Hepatocyte (in vitro differentiated cells): ENCODE results near the gene TAPBP. TPM values are rescaled to one million over a fixed set of nuclear protein-coding genes. Genes with fewer than 3 reads are reported as not detected.

Source experiments
- DNase-seq: peaks from one replicate; pipeline ENCODE4 v3.0.0-alpha.2; 2016; ENCODE audit warnings: low spot score
- H2AFZ ChIP-seq: fragments of 200-600 bp; sonication (generic); 2 replicates; pipeline ENCODE4 v1.6.0; 2016; ENCODE audit warnings: antibody characterized with exemption, mild to moderate bottlenecking
- H3K27ac ChIP-seq: fragments of 200-600 bp; sonication (generic); 2 replicates; pipeline ENCODE4 v1.5.1; 2016; ENCODE audit warnings: mild to moderate bottlenecking
- H3K27me3 ChIP-seq: fragments of 200-600 bp; sonication (generic); 2 replicates; pipeline ENCODE4 v1.6.1; 2016
- H3K36me3 ChIP-seq: fragments of 200-600 bp; sonication (generic); replicated peaks from 2 replicates; pipeline ENCODE4 v1.5.1; 2016; ENCODE audit warnings: low read depth; ENCODE audit not compliant: insufficient read depth
- H3K4me1 ChIP-seq: fragments of 200-600 bp; sonication (generic); 2 replicates; pipeline ENCODE4 v1.5.1; 2016; ENCODE audit warnings: mild to moderate bottlenecking, moderate library complexity; ENCODE audit not compliant: insufficient read depth
- H3K4me2 ChIP-seq: fragments of 200-600 bp; sonication (generic); 2 replicates; pipeline ENCODE4 v1.6.0; 2016
- H3K4me3 ChIP-seq: fragments of 200-600 bp; sonication (generic); 2 replicates; pipeline ENCODE4 v1.5.1; 2016; ENCODE audit warnings: mild to moderate bottlenecking
- H3K79me2 ChIP-seq: fragments of 200-600 bp; sonication (generic); 2 replicates; pipeline ENCODE4 v1.6.0; 2017; ENCODE audit warnings: mild to moderate bottlenecking
- H3K9me2 ChIP-seq: fragments of 200-600 bp; sonication (generic); replicated peaks from 2 replicates; pipeline ENCODE4 v1.6.0; 2017; ENCODE audit warnings: mild to moderate bottlenecking; ENCODE audit not compliant: insufficient read depth
- H3K9me3 ChIP-seq: fragments of 200-600 bp; sonication (generic); 2 replicates; pipeline ENCODE4 v1.5.1; 2016; ENCODE audit warnings: low read depth, mild to moderate bottlenecking
- H4K20me1 ChIP-seq: fragments of 200-600 bp; sonication (generic); 2 replicates; pipeline ENCODE4 v1.6.0; 2016; ENCODE audit warnings: mild to moderate bottlenecking; ENCODE audit not compliant: insufficient read depth, poor library complexity, severe bottlenecking
- CTCF ChIP-seq: fragments of 200-600 bp; sonication (generic); IDR thresholded peaks from 2 replicates; pipeline ENCODE4 v1.5.1; 2016; ENCODE audit warnings: antibody characterized with exemption, mild to moderate bottlenecking; ENCODE audit not compliant: poor library complexity
- EZH2 ChIP-seq: fragments of 200-600 bp; sonication (generic); IDR thresholded peaks from 2 replicates; pipeline ENCODE4 v1.6.1; 2016; ENCODE audit warnings: antibody characterized with exemption, mild to moderate bottlenecking, borderline replicate concordance
- EZH2phosphoT487 ChIP-seq: fragments of 200-600 bp; sonication (generic); IDR thresholded peaks from one replicate; pipeline ENCODE4 v1.6.1; 2018; ENCODE audit warnings: antibody characterized with exemption, mild to moderate bottlenecking, low read depth, moderate library complexity; ENCODE audit not compliant: unreplicated experiment, severe bottlenecking
- WGBS: methylation state at CpG from one replicate; pipeline ENCODE4 v1.1.6; 2016; ENCODE audit warnings: low lambda C conversion rate; ENCODE audit errors: missing lambda C conversion rate; 5-methylcytosine and 5-hydroxymethylcytosine counted together
- polyA plus RNA-seq: library from polyadenylated mRNA; unstranded; fragments of >200 nt; fragmentation: Nextera tagmentation; extraction: Ambion mirVana; gene quantifications from 2 replicates; pipeline ENCODE4 v1.2.1, GENCODE V29; 2016
- total RNA-seq: library from RNA; depleted of rRNA; stranded (reverse); fragments of >200 nt; gene quantifications from 2 replicates; pipeline ENCODE4 v1.2.3, GENCODE V29; 2014

TAPBP gene
- total and polyA plus RNA-seq, 2 experiments from 2014 or later, result 59.3 to 108 TPM

- Histone ChIP-seq H3K36me3 (no peaks in the 10 kb centered on the region), H3K9me2 (no peaks in the 10 kb centered on the region), H3K27me3 (no peaks in the 10 kb centered on the region), H3K9me3 (no peaks in the 10 kb centered on the region), H3K4me1 (peaks cover 15% of the 10 kb centered on the region), H4K20me1 (no peaks in the 10 kb centered on the region), H3K4me2 (peak overlapping the region; percentile 71), H3K27ac (peak overlapping the region; percentile 71), H2AFZ (peak overlapping the region; percentile 12), H3K4me3 (no peak overlapping the region), H3K79me2 (peaks cover 34% of the 10 kb centered on the region)
- DNase-seq, result no peak
- TF ChIP-seq EZH2phosphoT487 (no peak), CTCF (no peak), EZH2 (no peak)
- WGBS, result 64% methylated on average over 8 of the region's 8 CpGs
These were observed 4.7 kb upstream of the TAPBP start for GRCh38 chr6:33318426-33319073.

- H3K27ac ChIP-seq, result peak within 1 kb of the TSS; percentile 71
- H3K9me3 ChIP-seq, result no peaks in the 10 kb centered on the region
- H4K20me1 ChIP-seq, result no peaks in the 10 kb centered on the region
- 2% methylated on average over 38 of the region's 44 CpGs for WGBS
- H3K27me3 ChIP-seq, result no peaks in the 10 kb centered on the region
- H3K4me3 ChIP-seq, result peak within 1 kb of the TSS; percentile 24
- H3K9me2 ChIP-seq, result no peaks in the 10 kb centered on the region
- TF ChIP-seq EZH2, result no peak
- no peak for TF ChIP-seq CTCF
- TF ChIP-seq EZH2phosphoT487, result no peak
- H3K4me2 ChIP-seq, result peak within 1 kb of the TSS; percentile 78
- H2AFZ ChIP-seq, result peak within 1 kb of the TSS; percentile 12
- peak; percentile 100 for DNase-seq
- H3K4me1 ChIP-seq, result peaks cover 15% of the 10 kb centered on the region
- H3K79me2 ChIP-seq, result peaks cover 34% of the 10 kb centered on the region
- H3K36me3 ChIP-seq, result no peaks in the 10 kb centered on the region
These were observed 4.0 kb upstream of the TAPBP start, which contains the start of gene ZBTB22 for GRCh38 chr6:33317669-33318425. TSS of gene ZBTB22 (minus strand) at chr6:33317744. CDS start at chr6:33316916, 828 bp downstream.

GRCh38 chr6:33317419-33317668 lies 3.5 kb upstream of the TAPBP start:
- H3K36me3 ChIP-seq, result no peaks in the 10 kb centered on the region
- H3K4me1 ChIP-seq, result peaks cover 15% of the 10 kb centered on the region
- TF ChIP-seq EZH2phosphoT487 (no peak), CTCF (no peak), EZH2 (no peak)
- peak overlapping the region; percentile 71 for H3K27ac ChIP-seq
- no peaks in the 10 kb centered on the region for H4K20me1 ChIP-seq
- no peaks in the 10 kb centered on the region for H3K27me3 ChIP-seq
- peak overlapping the region; percentile 78 for H3K4me2 ChIP-seq
- peak overlapping the region; percentile 24 for H3K4me3 ChIP-seq
- H3K9me3 ChIP-seq, result no peaks in the 10 kb centered on the region
- peaks cover 32% of the 10 kb centered on the region for H3K79me2 ChIP-seq
- H2AFZ ChIP-seq, result no peak overlapping the region
- no peaks in the 10 kb centered on the region for H3K9me2 ChIP-seq
- 0% methylated on average over 16 of the region's 27 CpGs for WGBS
- no peak for DNase-seq
